Mesendoderm (in vitro differentiated cells): ENCODE data around the gene CASP8AP2.
"Not testable (repeated sequence)": the region's sequence is repeated elsewhere in the genome, so short reads cannot be mapped to it uniquely, and the experiment has no call there.

ENCODE experiments used
- DNase-seq: peaks from one replicate; pipeline ENCODE4 v3.0.0; 2013
- H2AK5ac ChIP-seq: 2 replicates; pipeline ENCODE4 v1.6.1; 2013; ENCODE audit warnings: low read length, inconsistent platforms
- H2BK120ac ChIP-seq: 2 replicates; pipeline ENCODE4 v1.6.1; 2013; ENCODE audit warnings: low read depth, mild to moderate bottlenecking, low read length, moderate library complexity, mixed read lengths
- H2BK15ac ChIP-seq: replicated peaks from 2 replicates; pipeline ENCODE4 v1.6.1; 2013; ENCODE audit warnings: low read depth, mild to moderate bottlenecking, moderate library complexity
- H2BK5ac ChIP-seq: 2 replicates; pipeline ENCODE4 v1.6.1; 2013; ENCODE audit warnings: low read length, inconsistent platforms
- H3K18ac ChIP-seq: 2 replicates; pipeline ENCODE4 v1.6.1; 2013; ENCODE audit warnings: mild to moderate bottlenecking, low read length, mixed read lengths
- H3K23ac ChIP-seq: one replicate; pipeline ENCODE4 v1.6.1; 2013; ENCODE audit warnings: low read length
- H3K27ac ChIP-seq: 2 replicates; pipeline ENCODE4 v1.5.1; 2013; ENCODE audit warnings: low read depth, mild to moderate bottlenecking, inconsistent platforms, low read length, moderate library complexity
- H3K27me3 ChIP-seq: 2 replicates; pipeline ENCODE4 v1.6.1; 2013; ENCODE audit warnings: low read length, control low read depth, mild to moderate bottlenecking, inconsistent platforms; ENCODE audit not compliant: insufficient read depth, poor library complexity
- H3K36me3 ChIP-seq: 2 replicates; pipeline ENCODE4 v1.6.1; 2013; ENCODE audit warnings: low read length, inconsistent platforms; ENCODE audit not compliant: control insufficient read depth, insufficient read depth
- H3K4ac ChIP-seq: one replicate; pipeline ENCODE4 v1.6.1; 2013; ENCODE audit warnings: low read depth, mild to moderate bottlenecking, low read length, moderate library complexity
- H3K4me1 ChIP-seq: 2 replicates; pipeline ENCODE4 v1.6.1; 2013; ENCODE audit warnings: low read depth, low read length, inconsistent platforms; ENCODE audit not compliant: control insufficient read depth
- H3K4me2 ChIP-seq: 2 replicates; pipeline ENCODE4 v1.6.1; 2013; ENCODE audit warnings: low read length
- H3K4me3 ChIP-seq: 2 replicates; pipeline ENCODE4 v1.5.1; 2013; ENCODE audit warnings: mild to moderate bottlenecking, low read length
- H3K56ac ChIP-seq: one replicate; pipeline ENCODE4 v1.6.1; 2013; ENCODE audit warnings: low read length
- H3K79me1 ChIP-seq: 2 replicates; pipeline ENCODE4 v1.6.1; 2013; ENCODE audit warnings: low read length, inconsistent platforms
- H3K79me2 ChIP-seq: 2 replicates; pipeline ENCODE4 v1.6.1; 2013; ENCODE audit warnings: mild to moderate bottlenecking, low read length; ENCODE audit not compliant: control insufficient read depth, insufficient read depth
- H3K9ac ChIP-seq: 2 replicates; pipeline ENCODE4 v1.6.1; 2013; ENCODE audit warnings: low read length, inconsistent platforms
- H4K5ac ChIP-seq: one replicate; pipeline ENCODE4 v1.6.1; 2013; ENCODE audit warnings: low read length
- H4K8ac ChIP-seq: one replicate; pipeline ENCODE4 v1.6.1; 2013; ENCODE audit warnings: low read depth, mild to moderate bottlenecking, control low read depth, low read length, moderate library complexity
- WGBS: extraction: QIAGEN DNeasy Blood & Tissue Kit; methylation state at CpG from one replicate; pipeline ENCODE4 v1.1.7; 2013; ENCODE audit warnings: low lambda C conversion rate, missing lambda C conversion rate; ENCODE audit not compliant: insufficient coverage; ENCODE audit errors: extremely low coverage; 5-methylcytosine and 5-hydroxymethylcytosine counted together

CASP8AP2 gene

DNA sequence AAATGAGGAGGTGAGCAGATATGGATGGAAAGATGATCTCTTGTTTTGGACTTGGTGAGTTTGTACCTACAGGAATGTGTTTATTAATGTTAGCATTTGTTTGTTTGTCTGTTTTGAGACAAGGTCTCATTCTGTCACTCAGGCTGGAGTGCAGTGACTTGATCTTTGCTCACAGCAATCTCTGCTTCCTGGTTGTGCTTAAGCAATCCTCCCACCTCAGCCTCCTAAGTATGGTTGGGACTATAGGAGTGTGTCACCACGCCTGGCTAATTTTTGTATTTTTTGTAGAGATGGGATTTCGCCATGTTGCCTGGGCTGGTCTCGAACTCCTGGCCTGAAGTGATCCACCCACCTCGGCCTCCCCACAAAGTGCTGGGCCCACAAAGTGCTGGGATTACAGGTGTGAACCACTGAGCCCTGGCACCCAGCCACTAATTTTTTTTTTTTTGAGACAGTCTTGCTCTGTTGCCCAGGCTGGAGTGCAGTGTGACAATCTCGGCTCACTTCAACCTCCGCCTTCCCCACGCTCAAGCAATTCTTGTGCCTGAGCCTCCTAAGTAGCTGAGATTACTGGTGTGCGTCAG is 7.1 kb downstream of the CASP8AP2 start:
- Histone ChIP-seq H3K18ac (no peak overlapping the region), H2BK120ac (no peak overlapping the region), H3K4me2 (no peak overlapping the region), H3K4me1 (no peaks in the 10 kb centered on the region), H3K36me3 (no peaks in the 10 kb centered on the region), H2AK5ac (no peak overlapping the region), H4K8ac (no peak overlapping the region), H3K27ac (no peak overlapping the region), H3K4me3 (no peak overlapping the region), H2BK15ac (no peak overlapping the region), H3K79me2 (peaks cover 15% of the 10 kb centered on the region), H4K5ac (no peak overlapping the region), H3K79me1 (peaks cover 6% of the 10 kb centered on the region), H3K23ac (no peak overlapping the region), H3K4ac (no peak overlapping the region), H2BK5ac (no peak overlapping the region), H3K9ac (no peak overlapping the region), H3K56ac (no peak overlapping the region), H3K27me3 (no peaks in the 10 kb centered on the region)
- no CpG with 5 or more reads among the region's 8 CpGs for WGBS
- no peak for DNase-seq

DNA sequence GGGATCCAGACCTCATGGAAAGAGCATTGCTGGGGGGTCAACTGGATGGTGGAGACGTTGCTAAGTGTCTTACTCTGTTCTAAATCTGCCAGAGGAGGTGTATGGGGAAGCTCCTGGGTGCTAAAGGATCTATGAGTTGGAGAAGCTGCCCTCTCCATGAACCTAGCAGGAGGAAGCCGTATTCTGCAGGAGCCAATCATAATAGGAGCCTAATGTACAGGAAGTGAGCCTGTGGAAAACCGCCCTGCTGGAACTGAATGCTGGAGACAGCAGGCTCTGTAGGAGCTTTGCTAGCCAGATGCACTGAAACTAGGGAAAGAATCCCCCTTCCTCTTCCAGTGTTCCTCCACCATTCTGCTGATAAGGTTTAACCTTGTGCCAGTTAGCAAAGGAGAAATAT is 10.9 kb downstream of the CASP8AP2 start:
- Histone ChIP-seq H3K79me2 (peaks cover 17% of the 10 kb centered on the region), H3K4me1 (no peaks in the 10 kb centered on the region), H3K4me2 (no peak overlapping the region), H4K5ac (no peak overlapping the region), H2BK120ac (no peak overlapping the region), H3K9ac (no peak overlapping the region), H3K36me3 (no peaks in the 10 kb centered on the region), H3K18ac (no peak overlapping the region), H3K79me1 (peaks cover 8% of the 10 kb centered on the region), H3K4ac (no peak overlapping the region), H3K23ac (no peak overlapping the region), H2BK15ac (no peak overlapping the region), H3K56ac (no peak overlapping the region), H3K27ac (no peak overlapping the region), H3K27me3 (no peaks in the 10 kb centered on the region), H2AK5ac (no peak overlapping the region), H2BK5ac (no peak overlapping the region), H4K8ac (no peak overlapping the region), H3K4me3 (no peak overlapping the region)
- no peak for DNase-seq
- WGBS, result no CpG with 5 or more reads among the region's 3 CpGs

DNA sequence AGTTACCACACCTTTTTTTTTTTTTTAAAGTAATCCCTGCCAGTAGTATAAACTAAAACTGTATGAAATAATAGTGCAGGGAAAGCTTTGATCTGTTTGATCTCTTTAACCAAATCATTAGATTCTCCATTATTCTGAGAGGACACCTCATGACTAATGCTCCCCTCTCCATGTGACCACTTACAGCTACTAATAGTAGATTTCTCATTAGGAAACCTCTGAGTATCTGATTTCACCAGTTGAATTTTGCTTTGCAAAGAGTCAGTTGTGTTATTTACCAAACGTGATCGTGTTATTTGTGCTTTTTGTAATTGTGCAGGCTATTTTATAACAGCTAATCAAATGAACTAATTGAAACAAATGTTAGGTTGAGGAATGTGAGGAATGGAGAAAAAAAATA is 12.5 kb downstream of the CASP8AP2 start:
- H4K8ac ChIP-seq, result no peak overlapping the region
- WGBS, result no CpG with 5 or more reads among the region's 2 CpGs
- no peak overlapping the region for H2AK5ac ChIP-seq
- DNase-seq, result no peak
- H3K27ac ChIP-seq, result no peak overlapping the region
- no peak overlapping the region for H2BK120ac ChIP-seq
- H3K18ac ChIP-seq, result no peak overlapping the region
- H3K36me3 ChIP-seq, result no peaks in the 10 kb centered on the region
- peaks cover 7% of the 10 kb centered on the region for H3K79me1 ChIP-seq
- H3K4ac ChIP-seq, result no peak overlapping the region
- H3K79me2 ChIP-seq, result peaks cover 16% of the 10 kb centered on the region
- H3K4me3 ChIP-seq, result no peak overlapping the region
- no peak overlapping the region for H3K56ac ChIP-seq
- H3K23ac ChIP-seq, result no peak overlapping the region
- no peaks in the 10 kb centered on the region for H3K27me3 ChIP-seq
- no peak overlapping the region for H2BK15ac ChIP-seq
- H3K9ac ChIP-seq, result no peak overlapping the region
- H3K4me1 ChIP-seq, result no peaks in the 10 kb centered on the region
- H3K4me2 ChIP-seq, result no peak overlapping the region
- H2BK5ac ChIP-seq, result no peak overlapping the region
- no peak overlapping the region for H4K5ac ChIP-seq

DNA sequence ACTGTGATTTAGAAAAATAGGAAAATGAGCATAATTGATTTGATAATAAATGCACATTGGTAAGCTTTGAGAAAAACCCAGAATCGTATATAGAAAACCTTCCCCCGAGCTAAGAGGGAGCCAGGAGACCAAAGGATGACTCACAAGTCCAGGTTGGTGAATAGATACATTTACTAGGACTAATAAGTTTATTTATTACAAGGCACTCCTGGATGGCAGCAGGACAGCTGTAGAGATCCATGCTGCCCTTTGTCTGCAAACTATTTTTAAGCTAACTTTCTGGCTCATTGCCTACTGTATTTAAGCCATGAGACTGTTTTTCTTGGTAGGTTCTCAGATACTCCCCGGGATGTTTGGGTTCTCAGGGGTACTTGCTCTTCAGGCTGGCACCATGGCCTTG is 13.4 kb downstream of the CASP8AP2 start:
- Histone ChIP-seq H3K27ac (no peak overlapping the region), H2BK15ac (no peak overlapping the region), H3K4me3 (no peak overlapping the region), H2BK5ac (no peak overlapping the region), H3K18ac (no peak overlapping the region), H2AK5ac (no peak overlapping the region), H2BK120ac (no peak overlapping the region), H3K27me3 (no peaks in the 10 kb centered on the region), H3K79me2 (peaks cover 12% of the 10 kb centered on the region), H3K9ac (no peak overlapping the region), H3K36me3 (no peaks in the 10 kb centered on the region), H3K79me1 (peaks cover 6% of the 10 kb centered on the region), H4K5ac (no peak overlapping the region), H3K56ac (no peak overlapping the region), H3K4me1 (no peaks in the 10 kb centered on the region), H3K4ac (no peak overlapping the region), H3K4me2 (no peak overlapping the region), H4K8ac (no peak overlapping the region), H3K23ac (no peak overlapping the region)
- no CpG with 5 or more reads among the region's 3 CpGs for WGBS
- no peak for DNase-seq

DNA sequence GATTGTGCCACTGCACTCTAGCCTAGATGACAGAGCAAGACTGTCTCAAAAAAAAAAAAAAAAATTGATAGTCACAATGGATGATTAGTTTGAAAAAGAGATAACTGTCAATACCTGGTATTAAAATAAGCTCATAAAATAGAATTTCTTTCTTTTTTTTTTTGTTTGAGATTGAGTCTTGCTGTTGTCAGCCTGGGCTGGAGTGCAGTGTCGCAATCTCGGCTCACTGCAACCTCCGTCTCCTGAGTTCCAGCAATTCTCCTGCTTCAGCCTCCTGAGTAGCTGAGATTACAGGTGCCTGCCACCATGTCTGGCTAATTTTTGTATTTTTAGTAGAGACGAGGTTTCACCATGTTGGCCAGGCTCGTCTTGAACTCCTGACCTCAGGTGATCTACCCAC is 17.8 kb downstream of the CASP8AP2 start:
- H3K79me1 ChIP-seq, H3K27ac ChIP-seq, H2BK15ac ChIP-seq, H3K56ac ChIP-seq, H2AK5ac ChIP-seq, H3K36me3 ChIP-seq, H3K27me3 ChIP-seq, H3K4me2 ChIP-seq, H3K4me1 ChIP-seq, H3K4ac ChIP-seq, H3K18ac ChIP-seq, H2BK120ac ChIP-seq, H3K9ac ChIP-seq, H3K4me3 ChIP-seq, DNase-seq, H4K8ac ChIP-seq, H2BK5ac ChIP-seq, H4K5ac ChIP-seq, H3K23ac ChIP-seq: not testable (repeated sequence)
- peaks cover 11% of the 10 kb centered on the region for H3K79me2 ChIP-seq
- no CpG with 5 or more reads among the region's 5 CpGs for WGBS

DNA sequence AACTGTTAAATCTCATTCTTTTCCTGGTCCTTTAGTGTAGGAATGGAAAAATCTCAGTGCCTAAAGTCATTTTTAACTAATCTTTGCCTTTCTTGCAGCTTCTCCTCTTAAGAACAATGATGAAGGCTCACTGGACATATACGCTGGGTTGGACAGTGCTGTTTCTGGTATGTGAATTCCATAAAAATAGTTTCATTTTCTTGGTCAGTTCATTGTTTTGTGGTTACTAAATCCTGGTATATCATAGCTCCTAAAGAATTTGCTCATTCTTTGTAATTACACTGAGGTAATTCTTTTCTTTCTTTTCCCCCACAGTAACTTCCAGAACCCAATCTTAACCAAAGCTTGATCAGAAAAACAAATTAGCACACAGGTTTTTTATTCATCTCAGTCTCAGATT is 23.4 kb downstream of the CASP8AP2 start:
- WGBS, result no CpG with 5 or more reads among the region's 1 CpG
- H4K8ac ChIP-seq, result no peak overlapping the region
- no peaks in the 10 kb centered on the region for H3K4me1 ChIP-seq

More for the DNA sequence above, 23.4 kb downstream of the CASP8AP2 start:
- no peak overlapping the region for H3K4ac ChIP-seq
- H2AK5ac ChIP-seq, result no peak overlapping the region
- no peak for DNase-seq
- no peak overlapping the region for H3K23ac ChIP-seq
- no peak overlapping the region for H3K4me3 ChIP-seq
- no peaks in the 10 kb centered on the region for H3K36me3 ChIP-seq
- H4K5ac ChIP-seq, result no peak overlapping the region
- H3K79me1 ChIP-seq, result peaks cover 4% of the 10 kb centered on the region
- no peak overlapping the region for H3K9ac ChIP-seq
- no peak overlapping the region for H2BK15ac ChIP-seq
- H3K79me2 ChIP-seq, result peaks cover 4% of the 10 kb centered on the region
- no peak overlapping the region for H2BK120ac ChIP-seq
- no peak overlapping the region for H3K18ac ChIP-seq
- no peak overlapping the region for H2BK5ac ChIP-seq
- no peak overlapping the region for H3K27ac ChIP-seq
- no peak overlapping the region for H3K56ac ChIP-seq
- H3K27me3 ChIP-seq, result no peaks in the 10 kb centered on the region
- H3K4me2 ChIP-seq, result no peak overlapping the region
